ENCODE data around the gene LTB.

The LTB gene

GRCh38 chr6:31588871-31589650 lies 6.8 kb upstream of the LTB start:
- peak; percentile 78 for DNase-seq
- TF ChIP-seq, protein P1, sequence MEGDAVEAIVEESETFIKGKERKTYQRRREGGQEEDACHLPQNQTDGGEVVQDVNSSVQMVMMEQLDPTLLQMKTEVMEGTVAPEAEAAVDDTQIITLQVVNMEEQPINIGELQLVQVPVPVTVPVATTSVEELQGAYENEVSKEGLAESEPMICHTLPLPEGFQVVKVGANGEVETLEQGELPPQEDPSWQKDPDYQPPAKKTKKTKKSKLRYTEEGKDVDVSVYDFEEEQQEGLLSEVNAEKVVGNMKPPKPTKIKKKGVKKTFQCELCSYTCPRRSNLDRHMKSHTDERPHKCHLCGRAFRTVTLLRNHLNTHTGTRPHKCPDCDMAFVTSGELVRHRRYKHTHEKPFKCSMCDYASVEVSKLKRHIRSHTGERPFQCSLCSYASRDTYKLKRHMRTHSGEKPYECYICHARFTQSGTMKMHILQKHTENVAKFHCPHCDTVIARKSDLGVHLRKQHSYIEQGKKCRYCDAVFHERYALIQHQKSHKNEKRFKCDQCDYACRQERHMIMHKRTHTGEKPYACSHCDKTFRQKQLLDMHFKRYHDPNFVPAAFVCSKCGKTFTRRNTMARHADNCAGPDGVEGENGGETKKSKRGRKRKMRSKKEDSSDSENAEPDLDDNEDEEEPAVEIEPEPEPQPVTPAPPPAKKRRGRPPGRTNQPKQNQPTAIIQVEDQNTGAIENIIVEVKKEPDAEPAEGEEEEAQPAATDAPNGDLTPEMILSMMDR (IDR thresholded peaks at IDR 0.05; ENCODE audit: low read depth, low read length): no peak
- Histone ChIP-seq H3K27me3 (no peaks in the 10 kb centered on the region), H3K36me3 (no peaks in the 10 kb centered on the region), H3K4me3 (ENCODE audit: low read depth, low read length) (no peak overlapping the region), H3K9me3 (no peaks in the 10 kb centered on the region), H3K4me1 (peaks cover 13% of the 10 kb centered on the region)

- TF ChIP-seq, protein P1 (IDR thresholded peaks at IDR 0.05; ENCODE audit: low read depth, low read length): no peak
- peaks cover 13% of the 10 kb centered on the region for H3K4me1 ChIP-seq
- H3K4me3 ChIP-seq (ENCODE audit: low read depth, low read length): no peak overlapping the region
- H3K9me3 ChIP-seq: no peaks in the 10 kb centered on the region
- H3K36me3 ChIP-seq: no peaks in the 10 kb centered on the region
- H3K27me3 ChIP-seq: no peaks in the 10 kb centered on the region
- no peak for DNase-seq
These were observed 5.9 kb upstream of the LTB start for GRCh38 chr6:31587791-31588777.

GRCh38 chr6:31586599-31587281 lies 4.5 kb upstream of the LTB start:
- DNase-seq: no peak
- Histone ChIP-seq H3K4me1 (peaks cover 13% of the 10 kb centered on the region), H3K27me3 (no peaks in the 10 kb centered on the region), H3K9me3 (no peaks in the 10 kb centered on the region), H3K36me3 (no peaks in the 10 kb centered on the region), H3K4me3 (ENCODE audit: low read depth, low read length) (no peak overlapping the region)
- TF ChIP-seq, protein P1 (IDR thresholded peaks at IDR 0.05; ENCODE audit: low read depth, low read length): no peak

GRCh38 chr6:31586008-31586407 lies 3.8 kb upstream of the LTB start, which contains the start of gene LST1:
LST1 (plus strand) TSS chr6:31586277; CDS start chr6:31587300, 1,023 bp downstream.
- H3K27me3 ChIP-seq: no peaks in the 10 kb centered on the region
- no peaks in the 10 kb centered on the region for H3K9me3 ChIP-seq
- TF ChIP-seq, protein P1 (IDR thresholded peaks at IDR 0.05; ENCODE audit: low read depth, low read length): no peak
- no peak for DNase-seq
- no peak within 1 kb of the TSS for H3K4me3 ChIP-seq (ENCODE audit: low read depth, low read length)
- no peaks in the 10 kb centered on the region for H3K36me3 ChIP-seq
- H3K4me1 ChIP-seq: peaks cover 13% of the 10 kb centered on the region

- DNase-seq: no peak
- H3K4me1 ChIP-seq: peaks cover 13% of the 10 kb centered on the region
These were observed 3.3 kb upstream of the LTB start for GRCh38 chr6:31585491-31585890.

More at GRCh38 chr6:31585491-31585890, 3.3 kb upstream of the LTB start:
- Histone ChIP-seq H3K9me3 (no peaks in the 10 kb centered on the region), H3K36me3 (no peaks in the 10 kb centered on the region), H3K27me3 (no peaks in the 10 kb centered on the region), H3K4me3 (ENCODE audit: low read depth, low read length) (no peak overlapping the region)
- TF ChIP-seq, protein P1 (IDR thresholded peaks at IDR 0.05; ENCODE audit: low read depth, low read length): peak; percentile 55

Measured in BE2C (cell line).